K562 (cell line): ENCODE results near the gene TGM5. TPM values are rescaled to one million over a fixed set of nuclear protein-coding genes. Genes with fewer than 3 reads are reported as not detected.

Experiments used
- ATAC-seq: fragments of 200-7000 bp; cut with Tn5 transposase; 3 replicates; pipeline ENCODE4 v1.9.1; 2020; ENCODE audit warnings: moderate library complexity
- BruUV-seq: library from RNA; stranded (reverse); fragments of 400-500 nt; replicated peaks from 2 replicates; lab custom pipeline; 2021; lab: Mats Ljungman, UMichigan
- CTCF ChIA-PET: fragments of 300-600 bp; formaldehyde crosslinking; extraction: SDS; loops from one replicate; lab custom pipeline; 2021; ENCODE audit warnings: low intra/inter-chr PET ratio; lab: Yijun Ruan, JAX
- POLR2A ChIA-PET: fragments of 300-600, 350-650 bp; sonication (Branson Sonifier 250); formaldehyde crosslinking; extraction: SDS; loops from one replicate; lab custom pipeline; 2021; ENCODE audit warnings: antibody characterized with exemption, inconsistent platforms; lab: Yijun Ruan, JAX
- DNase-seq, 4 experiments: peaks; one replicate each; pipeline versions ENCODE4 v3.0.0 to v3.0.0-alpha.2; 2011 to 2018; ENCODE audit warnings: low spot score in 3 of 4, mixed read lengths in 3 of 4; ENCODE audit errors: extremely low read depth in 1 of 4
- FAIRE-seq: peaks from 2 replicates; lab custom pipeline; 2011; peaks lifted over from hg19 to GRCh38; lab: Jason Lieb, UNC
- H2AFZ ChIP-seq: 2 replicates; pipeline ENCODE4 v1.6.0; 2011; ENCODE audit warnings: low read depth, low read length, control low read depth, inconsistent platforms
- H3K27ac ChIP-seq: fragments of 200-600 bp; 3 replicates; pipeline ENCODE4 v1.8.0; 2011; ENCODE audit warnings: low read depth, mild to moderate bottlenecking, control low read depth, inconsistent platforms, low read length, moderate library complexity, mixed read lengths; ENCODE audit errors: extremely low read depth
- H3K27me3 ChIP-seq, 2 experiments: fragments of 300-600 bp in 1 of 2; 2 replicates in 1 of 2; 3 replicates in 1 of 2; pipeline versions ENCODE4 v1.6.0 to v1.8.0; 2011; ENCODE audit warnings: inconsistent platforms in 2 of 2, low read length in 2 of 2, mild to moderate bottlenecking in 1 of 2, mixed read lengths in 1 of 2, moderate library complexity in 1 of 2; ENCODE audit not compliant: control insufficient read depth in 2 of 2, insufficient read depth in 2 of 2
- H3K36me3 ChIP-seq: fragments of 300-600 bp; 3 replicates; pipeline ENCODE4 v1.8.0; 2011; ENCODE audit warnings: mild to moderate bottlenecking, low read length, inconsistent platforms; ENCODE audit not compliant: control insufficient read depth, insufficient read depth
- H3K4me1 ChIP-seq, 2 experiments: fragments of 200-600 bp in 1 of 2; replicated peaks in 1 of 2; 2 replicates in 1 of 2; 3 replicates in 1 of 2; pipeline versions ENCODE4 v1.5.1 to v1.8.0; 2011; ENCODE audit warnings: inconsistent platforms in 2 of 2, low read length in 2 of 2, mild to moderate bottlenecking in 1 of 2, mixed read lengths in 1 of 2, moderate library complexity in 1 of 2; ENCODE audit not compliant: control insufficient read depth in 2 of 2, insufficient read depth in 2 of 2
- H3K4me2 ChIP-seq: 2 replicates; pipeline ENCODE4 v1.6.1; 2011; ENCODE audit warnings: low read length, control low read depth, inconsistent platforms, mixed read lengths; ENCODE audit not compliant: insufficient read depth
- H3K4me3 ChIP-seq: fragments of 200-600 bp; sonication (generic), shearing (Covaris generic); 2 replicates; pipeline ENCODE4 v1.5.1; 2016; ENCODE audit warnings: control low read depth, inconsistent platforms
- H3K79me2 ChIP-seq: fragments of 200-600 bp; 3 replicates; pipeline ENCODE4 v1.8.0; 2011; ENCODE audit warnings: low read length, inconsistent platforms; ENCODE audit not compliant: control insufficient read depth, insufficient read depth
- H3K9ac ChIP-seq, 2 experiments: 2 replicates each; pipeline versions ENCODE4 v1.6.0 to v1.6.1; 2011; ENCODE audit warnings: low read depth in 2 of 2, low read length in 2 of 2, control low read depth in 1 of 2, inconsistent platforms in 1 of 2, mild to moderate bottlenecking in 1 of 2, mixed read lengths in 1 of 2; ENCODE audit not compliant: insufficient read depth in 1 of 2
- H3K9me1 ChIP-seq: one replicate; pipeline ENCODE4 v1.6.0; 2011; ENCODE audit warnings: inconsistent platforms, mild to moderate bottlenecking, low read length, moderate library complexity; ENCODE audit not compliant: control insufficient read depth, insufficient read depth
- H3K9me3 ChIP-seq: replicated peaks from 2 replicates; pipeline ENCODE4 v1.5.1; 2011; ENCODE audit warnings: low read depth, low read length, inconsistent platforms; ENCODE audit not compliant: control insufficient read depth, insufficient read depth
- H4K20me1 ChIP-seq: replicated peaks from 2 replicates; pipeline ENCODE4 v1.6.1; 2011; ENCODE audit warnings: low read length, inconsistent platforms, mixed read lengths; ENCODE audit not compliant: control insufficient read depth, insufficient read depth
- EGR1 ChIP-seq: fragments of 450-650 bp; conservative IDR thresholded peaks from 2 replicates; pipeline ENCODE4 v1.6.1; 2017; ENCODE audit warnings: mild to moderate bottlenecking
- FOXA3 ChIP-seq, 2 experiments: fragments of 450-650 bp in 1 of 2; sonication (generic) in 1 of 2; formaldehyde crosslinking; IDR thresholded peaks in 1 of 2; conservative IDR thresholded peaks in 1 of 2; 2 replicates each; pipeline versions ENCODE4 v1.4.0 to v1.8.0; 2020 to 2022; ENCODE audit warnings: mild to moderate bottlenecking in 2 of 2, missing genetic modification reagents in 1 of 2
- RFX1 ChIP-seq: fragments of 450-650 bp; IDR thresholded peaks from 2 replicates; pipeline ENCODE4 v1.6.1; 2016; ENCODE audit warnings: mild to moderate bottlenecking, moderate library complexity
- SLC30A9 ChIP-seq: fragments of 250-450 bp; sonication (Bioruptor Pico); IDR thresholded peaks from 2 replicates; pipeline ENCODE4 v1.8.0; 2022; ENCODE audit warnings: mild to moderate bottlenecking, moderate library complexity
- STAT5A ChIP-seq: IDR thresholded peaks from 2 replicates; pipeline ENCODE4 v1.6.1; 2012; ENCODE audit warnings: low read length, inconsistent platforms, borderline replicate concordance
- ZKSCAN8 ChIP-seq: fragments of 200-800 bp; sonication (Bioruptor generic); IDR thresholded peaks from 2 replicates; pipeline ENCODE4 v1.6.1; 2016; ENCODE audit warnings: missing genetic modification characterization, missing compliant biosample characterization
- ZNF696 ChIP-seq: fragments of 250-450 bp; sonication (Bioruptor Pico); conservative IDR thresholded peaks from 2 replicates; pipeline ENCODE4 v1.4.0; 2020; ENCODE audit warnings: mild to moderate bottlenecking, moderate library complexity
- WGBS: fragments of 100-300 bp; shearing (Covaris generic); methylation state at CpG from one replicate; pipeline ENCODE4 v1.1.6; 2016; ENCODE audit warnings: low coverage, mixed read lengths; ENCODE audit not compliant: insufficient coverage; ENCODE audit errors: missing lambda C conversion rate; 5-methylcytosine and 5-hydroxymethylcytosine counted together
- in situ Hi-C: fragments of 300-500 bp; cut with MboI; formaldehyde crosslinking; loops from 4 replicates; pipeline ENCODE4 v1.15.0; 2018; ENCODE audit warnings: inconsistent platforms, mixed read lengths
- intact Hi-C: fragments of 100-400 bp; cut with micrococcal nuclease; formaldehyde crosslinking; loops from 2 replicates; pipeline ENCODE4 v1.14.2; 2022
- polyA plus RNA-seq, 8 experiments: library from polyadenylated mRNA; depleted of rRNA in 4 of 8; stranded (reverse) in 5 of 8; unstranded in 3 of 8; fragments of >200 nt; fragmentation: Nextera tagmentation in 2 of 8; fragmentation: Illumina TruSeq in 1 of 8; extraction: Ambion mirVana in 2 of 8; extraction: Trizol in 1 of 8; gene quantifications; 2 replicates each; pipeline versions ENCODE4 v1.2.1 to v1.2.3, GENCODE V29; 2011 to 2014; ENCODE audit warnings: inconsistent platforms in 1 of 8, missing spikeins in 1 of 8
- total RNA-seq, 7 experiments: library from RNA; depleted of rRNA in 6 of 7; stranded (reverse); fragments of >200 nt in 6 of 7; fragmentation: Illumina TruSeq in 2 of 7; extraction: Trizol in 2 of 7; gene quantifications; 2 replicates each; pipeline versions ENCODE4 v1.2.1 to v1.2.3, GENCODE V29; 2011 to 2021; ENCODE audit warnings: low replicate concordance in 1 of 7
- TF ChIP-seq, protein P1 (sequence below): IDR thresholded peaks from 2 replicates; pipeline ENCODE4 v1.6.1; 2011; ENCODE audit not compliant: insufficient read length; ENCODE audit errors: extremely low read depth
- TF ChIP-seq, protein P2 (sequence below): fragments of 450-650 bp; IDR thresholded peaks from 2 replicates; pipeline ENCODE4 v1.6.1; 2016; ENCODE audit warnings: borderline replicate concordance
- TF ChIP-seq, protein P3 (sequence below): fragments of 450-650 bp; IDR thresholded peaks from 2 replicates; pipeline ENCODE4 v1.6.1; 2017; ENCODE audit warnings: antibody characterized with exemption
- TF ChIP-seq, protein P4 (sequence below): fragments of 200-800 bp; sonication (Bioruptor generic); IDR thresholded peaks from 2 replicates; pipeline ENCODE4 v1.6.1; 2017; ENCODE audit warnings: missing genetic modification characterization, missing compliant biosample characterization

The TGM5 gene
- total and polyA plus RNA-seq, 9 of the 15 experiments (the other 6 are each of a cell fraction or from before 2014, with no cell fraction given): 0.03 to 0.10 (median 0.07) TPM; not detected in 6

DNA sequence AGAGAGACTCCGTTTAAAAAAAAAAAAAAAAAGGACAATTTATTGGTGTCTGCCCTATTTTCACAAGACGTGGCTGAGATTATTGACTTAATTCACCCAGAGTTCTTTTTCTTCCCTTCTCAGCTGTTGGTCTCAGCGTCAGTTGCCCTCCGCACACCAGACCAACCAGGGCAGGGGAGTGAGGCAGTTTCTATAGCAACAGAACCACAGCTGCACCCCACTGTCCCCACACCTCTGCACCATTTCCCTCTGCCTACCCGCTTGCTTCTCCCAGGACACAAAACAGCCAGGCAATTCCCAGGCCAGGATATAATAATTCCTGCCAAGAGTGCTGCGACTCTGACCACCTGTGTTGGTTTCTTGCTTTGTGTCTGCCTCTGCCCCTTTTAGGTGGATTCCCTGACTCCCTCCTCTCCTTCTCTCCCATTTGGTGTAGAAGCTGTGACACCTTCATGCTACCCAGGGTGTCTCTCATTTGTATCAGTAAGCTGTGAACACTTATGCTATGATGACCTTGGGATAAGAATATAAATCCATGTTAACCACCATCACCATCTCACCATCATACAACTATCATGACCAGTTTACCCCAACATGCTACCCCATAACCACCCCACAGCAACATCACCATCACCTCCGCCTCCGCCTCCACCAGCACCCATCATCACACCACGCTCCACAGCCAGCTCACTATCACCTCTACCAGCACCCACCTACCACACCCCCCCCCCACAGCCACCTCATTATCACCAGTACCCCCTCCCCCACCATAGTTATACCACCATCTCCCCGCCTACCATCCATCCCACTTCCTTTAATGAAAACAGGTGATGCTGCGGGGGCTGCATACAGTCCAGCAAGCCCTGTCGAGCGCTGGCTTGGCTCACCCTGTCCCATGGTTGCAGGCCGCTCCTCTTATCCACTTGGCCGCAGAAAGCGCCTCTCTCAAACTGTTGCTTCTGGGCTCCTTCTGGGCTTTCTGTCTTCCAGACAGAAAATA lies 46.5 kb downstream of the TGM5 start:
- Histone ChIP-seq H3K9ac (peak overlapping the region; percentile 31 to 77; a peak in 3 of 4 replicates), H3K4me1 (peaks cover 26 to 32% of the 10 kb centered on the region in 2 experiments; a peak in 4 of 5 replicates), H3K4me3 (0 out of 2 replicates have a peak overlapping the region, but pooled peaks have one; percentile 6), H3K9me1 (no peaks in the 10 kb centered on the region), H3K79me2 (no peaks in the 10 kb centered on the region), H3K36me3 (no peaks in the 10 kb centered on the region), H3K4me2 (peak overlapping the region; percentile 63), H3K27ac (peak overlapping the region; percentile 78), H3K9me3 (no peaks in the 10 kb centered on the region; the same call in 1 of the 2 replicates), H2AFZ (0 out of 2 replicates have a peak overlapping the region, but pooled peaks have one; percentile 59), H4K20me1 (no peaks in the 10 kb centered on the region), H3K27me3 (no peaks in the 10 kb centered on the region)
- ChIA-PET CTCF (interaction anchor here (0.6 kb wide), 1 partner anchor 39 kb away, joined by 3 read pairs; no protein-coding TSS in a partner anchor), POLR2A (interaction anchor here (1.0 to 1.5 kb wide), 4 partner anchors 9 to 500 kb away, joined by 3 to 4 read pairs (median 4); no protein-coding TSS in a partner anchor)
- in situ Hi-C loops: no loop called here
- DNase-seq: peak in 3 of 4 experiments; percentile 56 to 71 (median 70)
- no peak for FAIRE-seq
- intact Hi-C loops: no loop called here
- WGBS: 35% methylated on average over 12 of the region's 16 CpGs
- ATAC-seq: peak; percentile 75
- BruUV-seq: no TSS peak
- TF ChIP-seq, protein P1, sequence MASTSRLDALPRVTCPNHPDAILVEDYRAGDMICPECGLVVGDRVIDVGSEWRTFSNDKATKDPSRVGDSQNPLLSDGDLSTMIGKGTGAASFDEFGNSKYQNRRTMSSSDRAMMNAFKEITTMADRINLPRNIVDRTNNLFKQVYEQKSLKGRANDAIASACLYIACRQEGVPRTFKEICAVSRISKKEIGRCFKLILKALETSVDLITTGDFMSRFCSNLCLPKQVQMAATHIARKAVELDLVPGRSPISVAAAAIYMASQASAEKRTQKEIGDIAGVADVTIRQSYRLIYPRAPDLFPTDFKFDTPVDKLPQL: no peak
- TF ChIP-seq EGR1: peak; percentile 40
- TF ChIP-seq, protein P2, sequence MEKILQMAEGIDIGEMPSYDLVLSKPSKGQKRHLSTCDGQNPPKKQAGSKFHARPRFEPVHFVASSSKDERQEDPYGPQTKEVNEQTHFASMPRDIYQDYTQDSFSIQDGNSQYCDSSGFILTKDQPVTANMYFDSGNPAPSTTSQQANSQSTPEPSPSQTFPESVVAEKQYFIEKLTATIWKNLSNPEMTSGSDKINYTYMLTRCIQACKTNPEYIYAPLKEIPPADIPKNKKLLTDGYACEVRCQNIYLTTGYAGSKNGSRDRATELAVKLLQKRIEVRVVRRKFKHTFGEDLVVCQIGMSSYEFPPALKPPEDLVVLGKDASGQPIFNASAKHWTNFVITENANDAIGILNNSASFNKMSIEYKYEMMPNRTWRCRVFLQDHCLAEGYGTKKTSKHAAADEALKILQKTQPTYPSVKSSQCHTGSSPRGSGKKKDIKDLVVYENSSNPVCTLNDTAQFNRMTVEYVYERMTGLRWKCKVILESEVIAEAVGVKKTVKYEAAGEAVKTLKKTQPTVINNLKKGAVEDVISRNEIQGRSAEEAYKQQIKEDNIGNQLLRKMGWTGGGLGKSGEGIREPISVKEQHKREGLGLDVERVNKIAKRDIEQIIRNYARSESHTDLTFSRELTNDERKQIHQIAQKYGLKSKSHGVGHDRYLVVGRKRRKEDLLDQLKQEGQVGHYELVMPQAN: no peak
- TF ChIP-seq, protein P3, sequence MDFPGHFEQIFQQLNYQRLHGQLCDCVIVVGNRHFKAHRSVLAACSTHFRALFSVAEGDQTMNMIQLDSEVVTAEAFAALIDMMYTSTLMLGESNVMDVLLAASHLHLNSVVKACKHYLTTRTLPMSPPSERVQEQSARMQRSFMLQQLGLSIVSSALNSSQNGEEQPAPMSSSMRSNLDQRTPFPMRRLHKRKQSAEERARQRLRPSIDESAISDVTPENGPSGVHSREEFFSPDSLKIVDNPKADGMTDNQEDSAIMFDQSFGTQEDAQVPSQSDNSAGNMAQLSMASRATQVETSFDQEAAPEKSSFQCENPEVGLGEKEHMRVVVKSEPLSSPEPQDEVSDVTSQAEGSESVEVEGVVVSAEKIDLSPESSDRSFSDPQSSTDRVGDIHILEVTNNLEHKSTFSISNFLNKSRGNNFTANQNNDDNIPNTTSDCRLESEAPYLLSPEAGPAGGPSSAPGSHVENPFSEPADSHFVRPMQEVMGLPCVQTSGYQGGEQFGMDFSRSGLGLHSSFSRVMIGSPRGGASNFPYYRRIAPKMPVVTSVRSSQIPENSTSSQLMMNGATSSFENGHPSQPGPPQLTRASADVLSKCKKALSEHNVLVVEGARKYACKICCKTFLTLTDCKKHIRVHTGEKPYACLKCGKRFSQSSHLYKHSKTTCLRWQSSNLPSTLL: no peak
- TF ChIP-seq ZNF696 (CRISPR knock-in tag): no peak
- TF ChIP-seq STAT5A: no peak
- no peak for TF ChIP-seq FOXA3 (CRISPR knock-in tag; conservative IDR thresholded peaks at IDR 0.05 in 1 of 2, IDR thresholded peaks at IDR 0.05 in 1 of 2)
- TF ChIP-seq ZKSCAN8: no peak
- peak; percentile 60 for TF ChIP-seq RFX1
- no peak for TF ChIP-seq SLC30A9
- TF ChIP-seq, protein P4, sequence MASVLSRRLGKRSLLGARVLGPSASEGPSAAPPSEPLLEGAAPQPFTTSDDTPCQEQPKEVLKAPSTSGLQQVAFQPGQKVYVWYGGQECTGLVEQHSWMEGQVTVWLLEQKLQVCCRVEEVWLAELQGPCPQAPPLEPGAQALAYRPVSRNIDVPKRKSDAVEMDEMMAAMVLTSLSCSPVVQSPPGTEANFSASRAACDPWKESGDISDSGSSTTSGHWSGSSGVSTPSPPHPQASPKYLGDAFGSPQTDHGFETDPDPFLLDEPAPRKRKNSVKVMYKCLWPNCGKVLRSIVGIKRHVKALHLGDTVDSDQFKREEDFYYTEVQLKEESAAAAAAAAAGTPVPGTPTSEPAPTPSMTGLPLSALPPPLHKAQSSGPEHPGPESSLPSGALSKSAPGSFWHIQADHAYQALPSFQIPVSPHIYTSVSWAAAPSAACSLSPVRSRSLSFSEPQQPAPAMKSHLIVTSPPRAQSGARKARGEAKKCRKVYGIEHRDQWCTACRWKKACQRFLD (CRISPR knock-in tag): peak; percentile 23; the same call in 1 of the 2 replicates
